Stimulated activated naive B cell treated with anti-CD40 and anti-IgM and Interleukin-4, amounts not matched to agents 10 μg/mL and 1 μg/mL and 100 μg/mL, for 72 hours (primary cell): ENCODE measurements around the gene DNTTIP2.
A peak's percentile ranks its signal among the peaks of the same experiment; 100 is the strongest.
"Not testable (repeated sequence)": the region's sequence is repeated elsewhere in the genome, so short reads cannot be mapped to it uniquely, and the experiment has no call there.

ENCODE experiments used
- ATAC-seq, 2 donors: fragments of 150-1000 bp; cut with Tn5 transposase; replicated peaks; 2 replicates each; pipeline ENCODE4 v1.10.0; 2021; ENCODE audit warnings: moderate library complexity in 1 of 2
- DNase-seq: peaks from one replicate; pipeline ENCODE4 v3.0.0; 2021
- H3K27ac Mint-ChIP-seq: one replicate; pipeline ENCODE4 v1.8.0; 2022; ENCODE audit warnings: mild to moderate bottlenecking, mixed read lengths
- H3K27me3 Mint-ChIP-seq, 2 donors: one replicate each; pipeline ENCODE4 v1.8.0; 2022; ENCODE audit warnings: mixed read lengths in 2 of 2
- H3K36me3 Mint-ChIP-seq, 2 donors: one replicate each; pipeline ENCODE4 v1.8.0; 2022; ENCODE audit warnings: mixed read lengths in 2 of 2, mild to moderate bottlenecking in 1 of 2
- H3K4me1 Mint-ChIP-seq, 2 donors: one replicate each; pipeline ENCODE4 v1.8.0; 2022; ENCODE audit warnings: mixed read lengths in 2 of 2, mild to moderate bottlenecking in 1 of 2
- H3K4me3 Mint-ChIP-seq, 2 donors: one replicate each; pipeline ENCODE4 v1.8.0; 2022; ENCODE audit warnings: mild to moderate bottlenecking in 2 of 2, mixed read lengths in 2 of 2, moderate library complexity in 1 of 2
- H3K9me3 Mint-ChIP-seq, 2 donors: one replicate each; pipeline ENCODE4 v1.8.0; 2022; ENCODE audit warnings: mixed read lengths in 2 of 2, mild to moderate bottlenecking in 1 of 2

DNTTIP2 gene

DNA sequence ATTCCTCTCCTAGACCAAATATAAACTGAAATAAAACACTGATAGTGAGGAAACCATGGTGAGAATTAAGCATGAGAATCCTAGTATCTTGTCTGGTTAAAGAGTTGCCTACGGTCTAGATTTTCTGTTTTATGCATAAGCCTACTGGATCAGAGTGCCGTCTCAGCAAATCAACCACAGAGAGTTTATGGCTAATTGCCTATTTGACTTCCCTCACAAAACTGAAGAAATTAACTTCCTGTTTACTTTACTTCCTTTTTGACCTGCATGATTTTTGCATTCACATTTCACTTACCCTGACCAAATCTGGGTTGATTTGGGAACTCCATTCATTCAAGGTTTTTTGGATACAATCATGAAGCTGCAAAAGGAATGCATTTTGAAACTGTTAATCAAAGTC is 25.2 kb upstream of the DNTTIP2 start:
- DNase-seq (no peak), ATAC-seq (peak in 1 of 2 donors; percentile 28)
- H3K36me3 Mint-ChIP-seq = peaks cover 6 to 15% of the 10 kb centered on the region in 2 donors
- no peaks in the 10 kb centered on the region for H3K27me3 Mint-ChIP-seq
- H3K27ac Mint-ChIP-seq = no peak overlapping the region
- peaks cover 14 to 21% of the 10 kb centered on the region in 2 donors for H3K4me1 Mint-ChIP-seq
- H3K4me3 Mint-ChIP-seq = peak overlapping the region in 1 of 2 donors; percentile 6
- H3K9me3 Mint-ChIP-seq = no peaks in the 10 kb centered on the region

DNA sequence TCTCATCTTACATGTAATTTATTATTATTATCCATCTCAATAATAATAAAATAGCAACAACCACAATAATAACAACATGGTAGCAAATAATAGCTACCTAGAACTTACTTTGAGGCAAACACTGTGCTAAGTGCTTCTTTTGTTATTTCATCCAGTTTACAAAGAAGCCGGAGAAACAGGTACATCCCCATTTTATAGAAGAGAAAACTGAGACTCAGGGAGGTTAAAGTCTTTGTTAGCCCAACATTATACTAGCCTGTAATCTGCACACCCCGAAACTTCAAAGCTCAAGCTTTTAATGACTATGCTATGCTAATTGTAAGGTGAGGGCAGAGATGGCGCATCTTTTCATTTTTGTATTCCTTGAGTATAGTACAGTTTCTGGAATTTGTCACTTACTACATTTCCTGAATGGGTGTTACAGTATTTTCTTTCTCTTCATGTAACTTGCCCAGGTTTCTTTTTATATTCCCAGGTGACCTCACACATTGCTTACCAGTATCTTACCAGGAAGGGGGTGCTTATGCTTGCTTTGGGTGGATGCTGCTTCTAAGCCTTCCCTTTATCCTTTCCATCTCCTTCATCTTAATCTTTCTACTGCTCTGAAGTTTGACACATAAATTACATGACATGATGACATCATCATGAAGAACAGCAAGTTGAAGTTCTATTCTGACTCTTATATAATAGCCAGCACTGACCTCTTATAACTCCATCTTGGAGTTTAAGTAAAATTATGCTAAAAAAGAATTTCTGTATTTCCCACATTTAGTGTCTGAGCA is 21.9 kb upstream of the DNTTIP2 start:
- no peak for ATAC-seq
- no peak for DNase-seq
- Mint-ChIP-seq H3K27me3 (no peaks in the 10 kb centered on the region), H3K27ac (no peak overlapping the region), H3K36me3 (peaks cover 10 to 18% of the 10 kb centered on the region in 2 donors), H3K4me1 (peaks cover 6 to 8% of the 10 kb centered on the region in 2 donors), H3K4me3 (no peak overlapping the region), H3K9me3 (no peaks in the 10 kb centered on the region)

DNA sequence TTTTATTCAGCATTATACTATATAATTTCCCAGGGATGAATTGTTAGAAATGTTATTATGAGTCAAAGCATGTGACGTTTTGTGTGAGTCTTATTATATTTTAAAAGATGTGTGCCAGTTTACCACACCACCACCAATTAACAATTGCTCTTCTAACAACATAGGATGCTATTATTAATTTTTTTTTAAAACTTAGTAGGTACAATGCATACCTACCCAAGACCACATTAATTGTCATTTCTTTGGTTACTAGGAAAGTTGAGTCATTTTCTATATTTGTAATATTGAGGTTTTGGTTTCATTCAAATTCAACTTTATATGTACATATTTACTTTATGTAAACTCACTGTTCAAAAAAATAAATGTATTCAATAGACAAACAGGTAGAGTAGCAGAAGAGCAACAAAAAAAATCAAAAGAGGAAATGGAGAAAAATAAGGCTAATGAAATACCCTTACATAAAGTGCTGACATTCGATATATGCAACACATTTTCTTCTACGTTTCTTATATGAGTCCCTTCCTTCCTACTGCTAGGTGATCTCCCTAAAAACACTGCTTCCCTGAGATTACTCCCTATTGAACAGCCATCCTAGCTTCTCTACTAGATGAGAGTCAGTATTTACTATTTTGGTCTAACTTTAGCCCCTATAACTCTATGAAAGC is 20.7 kb upstream of the DNTTIP2 start:
- Mint-ChIP-seq H3K36me3 (peaks cover 10 to 18% of the 10 kb centered on the region in 2 donors), H3K27ac (no peak overlapping the region), H3K4me3 (no peak overlapping the region), H3K4me1 (peaks cover 3 to 8% of the 10 kb centered on the region in 2 donors), H3K27me3 (no peaks in the 10 kb centered on the region), H3K9me3 (no peaks in the 10 kb centered on the region)
- DNase-seq (no peak), ATAC-seq (no peak)

DNA sequence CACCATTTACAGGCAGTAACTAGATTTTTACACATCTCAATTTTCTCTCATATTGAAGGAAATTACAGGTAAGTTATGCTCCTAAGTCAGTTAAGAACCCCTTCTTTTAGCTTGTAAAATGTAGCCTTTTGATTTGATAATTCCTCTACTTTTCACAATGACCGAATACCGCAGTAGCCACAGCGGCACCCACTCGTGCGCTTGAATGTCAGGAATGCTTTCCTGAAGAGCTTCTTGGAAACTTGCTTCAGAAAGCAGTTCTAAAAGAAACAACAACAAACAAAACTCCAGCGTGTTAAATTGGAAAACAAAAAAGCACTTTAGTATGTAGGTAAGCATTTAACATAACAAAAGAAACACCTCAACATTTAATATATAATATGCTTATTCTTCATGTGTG is 9.9 kb upstream of the DNTTIP2 start:
- no peak overlapping the region for H3K4me3 Mint-ChIP-seq
- H3K36me3 Mint-ChIP-seq = peaks cover 13 to 16% of the 10 kb centered on the region in 2 donors
- no peak overlapping the region for H3K27ac Mint-ChIP-seq
- no peaks in the 10 kb centered on the region for H3K4me1 Mint-ChIP-seq
- no peaks in the 10 kb centered on the region for H3K9me3 Mint-ChIP-seq
- DNase-seq (no peak), ATAC-seq (no peak)
- no peaks in the 10 kb centered on the region for H3K27me3 Mint-ChIP-seq

DNA sequence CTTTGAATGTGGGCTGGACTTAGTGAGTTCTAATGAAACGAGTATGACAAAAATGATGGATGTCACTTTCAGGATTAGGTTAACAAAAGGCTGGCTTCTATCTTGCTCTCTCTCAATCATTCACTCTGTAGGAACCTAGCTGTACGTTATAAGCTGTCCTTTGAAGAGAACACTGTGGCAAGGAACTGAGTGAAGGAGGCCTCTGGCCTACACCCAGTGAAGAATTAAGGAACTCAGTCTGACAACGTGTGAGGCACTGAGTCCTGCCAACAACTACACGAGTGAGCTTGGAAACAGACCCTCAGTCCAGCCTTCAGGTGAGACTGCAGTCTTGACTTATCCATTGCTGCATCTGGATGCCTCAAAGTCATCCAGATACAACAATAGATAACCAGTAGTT is 3.3 kb upstream of the DNTTIP2 start:
- H3K4me3 Mint-ChIP-seq = no peak overlapping the region
- DNase-seq (no peak), ATAC-seq (no peak)
- no peaks in the 10 kb centered on the region for H3K27me3 Mint-ChIP-seq
- peaks cover 9 to 20% of the 10 kb centered on the region in 2 donors for H3K4me1 Mint-ChIP-seq
- no peak overlapping the region for H3K27ac Mint-ChIP-seq
- H3K36me3 Mint-ChIP-seq = peaks cover 10 to 13% of the 10 kb centered on the region in 2 donors
- H3K9me3 Mint-ChIP-seq = no peaks in the 10 kb centered on the region

DNA sequence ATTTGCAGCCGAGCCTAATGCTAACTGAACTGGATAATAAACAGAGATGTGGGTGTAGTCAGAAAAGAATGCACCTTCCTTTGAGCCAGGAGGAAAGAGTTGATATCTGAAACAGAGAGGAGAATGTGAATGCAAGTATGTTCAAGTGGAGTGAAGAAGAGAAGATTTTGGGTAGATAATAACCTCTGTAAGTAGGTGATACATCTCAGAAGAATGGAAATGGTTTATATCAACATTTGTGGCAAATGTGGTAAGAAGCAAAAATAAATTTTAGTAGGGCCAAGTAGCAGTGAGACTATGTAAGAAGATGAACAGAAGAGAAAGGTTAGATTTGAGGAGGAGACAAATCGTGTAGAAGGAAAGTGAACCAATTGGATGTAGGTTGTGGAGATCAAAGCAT is 1.7 kb upstream of the DNTTIP2 start:
- ATAC-seq = no peak
- peaks cover 19 to 33% of the 10 kb centered on the region in 2 donors for H3K4me1 Mint-ChIP-seq
- peaks cover 0 to 2% of the 10 kb centered on the region in 2 donors for H3K9me3 Mint-ChIP-seq
- DNase-seq = no peak
- H3K4me3 Mint-ChIP-seq = no peak overlapping the region
- no peaks in the 10 kb centered on the region for H3K27me3 Mint-ChIP-seq
- H3K27ac Mint-ChIP-seq = no peak overlapping the region
- H3K36me3 Mint-ChIP-seq = peaks cover 22 to 24% of the 10 kb centered on the region in 2 donors

DNA sequence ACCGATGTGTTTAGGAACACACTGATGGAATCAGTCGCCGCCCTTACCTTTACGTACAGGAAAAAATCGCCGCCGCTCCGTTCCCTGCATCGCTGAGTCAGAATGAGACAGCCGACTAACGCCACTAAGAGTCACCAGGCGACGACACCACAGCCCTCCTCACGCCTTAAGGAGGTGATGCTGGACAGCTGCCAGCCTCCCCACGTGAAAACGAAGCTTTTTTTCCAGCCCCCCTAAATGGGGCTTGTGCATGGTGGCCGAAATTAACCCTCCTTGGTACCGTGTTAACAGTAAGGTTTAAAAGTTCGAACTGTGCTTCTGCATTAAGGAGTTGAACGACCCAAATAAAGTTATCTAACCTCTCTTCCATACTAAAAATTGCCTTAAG is 511 bp downstream of the DNTTIP2 start:
- ATAC-seq = peak; percentile 78 to 83
- Mint-ChIP-seq H3K36me3 (peaks cover 36% of the 10 kb centered on the region in 2 donors), H3K9me3 (peaks cover 0 to 2% of the 10 kb centered on the region in 2 donors), H3K27me3 (no peaks in the 10 kb centered on the region), H3K4me1 (peaks cover 30 to 48% of the 10 kb centered on the region in 2 donors), H3K4me3 (peak overlapping the region; percentile 88 to 90), H3K27ac (peak overlapping the region; percentile 97)
- peak; percentile 65 for DNase-seq

DNA sequence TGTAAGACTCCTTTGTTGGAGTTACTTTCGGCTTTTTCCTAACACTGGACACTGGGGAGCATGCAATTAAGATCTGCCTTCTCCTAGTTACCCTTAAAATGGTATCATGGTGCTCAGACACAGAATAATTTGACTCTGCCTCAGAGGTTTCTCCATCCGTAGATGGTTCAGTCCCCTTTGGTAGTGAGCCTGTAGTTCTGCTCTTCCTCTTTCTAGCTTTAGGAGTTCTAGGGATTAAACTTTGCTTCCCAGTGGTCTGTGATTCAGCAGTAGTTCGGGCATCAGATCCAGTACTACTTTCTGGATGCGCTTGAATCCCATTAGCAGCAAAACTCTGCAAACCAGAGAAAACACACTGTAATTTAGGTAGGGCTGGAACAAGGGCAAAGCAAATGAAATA is 1.5 kb downstream of the DNTTIP2 start:
- peaks cover 0 to 2% of the 10 kb centered on the region in 2 donors for H3K9me3 Mint-ChIP-seq
- H3K4me3 Mint-ChIP-seq = peak overlapping the region; percentile 88 to 90
- H3K4me1 Mint-ChIP-seq = peaks cover 30 to 48% of the 10 kb centered on the region in 2 donors
- H3K27ac Mint-ChIP-seq = peak overlapping the region; percentile 97
- ATAC-seq (no peak), DNase-seq (no peak)
- H3K36me3 Mint-ChIP-seq = peaks cover 32 to 33% of the 10 kb centered on the region in 2 donors
- no peaks in the 10 kb centered on the region for H3K27me3 Mint-ChIP-seq

DNA sequence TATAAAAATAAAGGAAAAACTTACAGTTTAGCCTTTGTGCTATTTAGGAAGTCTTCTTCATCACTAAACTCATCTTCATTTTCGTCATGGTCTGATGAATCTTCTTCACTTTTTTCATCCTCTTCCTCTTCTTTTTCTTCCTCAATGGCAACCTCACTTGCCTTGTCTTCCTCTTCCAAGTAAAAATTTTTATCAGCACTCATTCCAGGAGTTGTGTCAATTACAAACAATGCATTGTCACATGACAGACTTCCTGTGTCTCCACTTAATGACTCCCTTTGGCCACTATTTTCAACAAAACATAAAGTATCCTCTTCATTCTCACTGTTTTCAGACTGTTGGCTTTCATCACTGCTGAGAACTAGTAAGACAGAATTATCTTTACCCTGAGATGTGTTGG is 2.8 kb downstream of the DNTTIP2 start:
- ATAC-seq = no peak

DNA sequence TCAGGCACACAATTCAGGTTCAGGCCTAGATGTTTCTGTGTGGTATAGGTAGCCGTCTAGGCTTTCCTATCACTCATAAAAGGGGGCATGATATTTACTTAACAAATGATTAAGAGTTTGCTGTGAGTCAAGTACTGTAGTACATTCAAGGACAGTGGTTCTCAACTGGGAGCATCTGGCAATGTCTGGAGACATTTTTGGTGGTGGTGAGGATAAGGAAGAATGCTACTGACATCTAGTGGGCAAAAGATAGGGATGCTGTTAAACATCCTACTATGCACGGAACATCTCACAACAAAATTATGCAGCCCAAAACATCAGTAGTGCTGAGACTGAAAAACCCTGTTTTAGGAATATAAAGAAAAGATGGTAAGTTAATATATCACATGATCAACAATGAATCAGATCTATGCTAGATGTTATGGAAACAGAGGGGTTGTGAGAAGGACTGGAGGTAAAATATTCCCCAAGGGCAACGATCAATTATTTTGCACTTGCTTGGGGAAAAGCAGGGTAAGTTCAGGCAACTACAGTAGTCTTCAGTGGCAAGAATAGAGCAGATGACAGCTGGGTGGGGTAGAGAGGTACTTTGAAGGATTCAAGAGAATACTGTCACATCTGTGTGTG is 4.9 kb downstream of the DNTTIP2 start:
- DNase-seq = no peak
- peaks cover 24 to 40% of the 10 kb centered on the region in 2 donors for H3K4me1 Mint-ChIP-seq
- peaks cover 0 to 2% of the 10 kb centered on the region in 2 donors for H3K9me3 Mint-ChIP-seq
- no peaks in the 10 kb centered on the region for H3K27me3 Mint-ChIP-seq
- no peak overlapping the region for H3K4me3 Mint-ChIP-seq
- H3K27ac Mint-ChIP-seq = peak overlapping the region; percentile 5
- no peak for ATAC-seq
- H3K36me3 Mint-ChIP-seq = peaks cover 45 to 54% of the 10 kb centered on the region in 2 donors

More for the DNA sequence above, 2.8 kb downstream of the DNTTIP2 start:
- H3K4me3 Mint-ChIP-seq = peak overlapping the region; percentile 88 to 90
- no peak for DNase-seq
- no peaks in the 10 kb centered on the region for H3K27me3 Mint-ChIP-seq
- peaks cover 41 to 43% of the 10 kb centered on the region in 2 donors for H3K36me3 Mint-ChIP-seq
- H3K4me1 Mint-ChIP-seq = peaks cover 30 to 48% of the 10 kb centered on the region in 2 donors
- H3K27ac Mint-ChIP-seq = peak overlapping the region; percentile 90
- H3K9me3 Mint-ChIP-seq = peaks cover 0 to 2% of the 10 kb centered on the region in 2 donors

DNA sequence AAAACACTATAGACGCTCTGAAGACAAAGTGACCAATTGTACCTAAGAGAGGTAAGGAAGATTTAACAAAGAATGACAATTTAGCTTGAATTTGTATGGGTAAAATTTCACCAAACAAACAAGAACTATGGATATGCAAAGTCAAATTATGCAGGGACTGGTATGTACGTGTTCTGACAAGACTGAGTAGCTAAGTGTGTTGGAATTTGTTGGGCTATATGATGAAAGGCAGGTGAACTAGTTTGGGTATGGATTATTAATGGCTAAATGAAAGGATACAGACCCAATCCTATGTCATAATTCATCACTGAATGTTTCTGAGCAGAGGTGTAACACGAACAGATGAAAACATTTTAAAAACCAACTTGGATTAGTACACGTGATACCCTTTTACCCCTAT is 7.6 kb downstream of the DNTTIP2 start:
- H3K4me1 Mint-ChIP-seq = peaks cover 13 to 19% of the 10 kb centered on the region in 2 donors

DNA sequence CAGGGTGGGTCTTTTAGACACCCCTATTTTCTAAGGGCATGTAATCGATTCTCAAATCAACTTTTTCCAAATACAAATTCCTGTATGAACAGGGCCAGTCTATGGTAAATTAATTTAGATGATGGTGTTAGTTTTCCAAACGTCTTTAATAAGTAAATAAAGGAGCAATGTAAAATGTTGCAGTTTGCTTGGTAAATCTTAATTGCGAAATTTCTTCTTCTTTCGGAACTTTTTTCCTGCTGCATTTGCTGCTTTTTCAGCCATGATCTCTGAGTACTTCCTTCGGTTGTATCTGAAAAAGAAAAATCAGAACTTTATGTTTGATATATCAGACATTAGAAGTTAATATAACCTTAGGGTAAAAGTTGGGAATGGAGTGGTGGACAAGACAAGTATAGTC is 9.4 kb downstream of the DNTTIP2 start:
- no peaks in the 10 kb centered on the region for H3K27me3 Mint-ChIP-seq
- no peak for DNase-seq
- no peak overlapping the region for H3K4me3 Mint-ChIP-seq
- H3K4me1 Mint-ChIP-seq = peaks cover 8% of the 10 kb centered on the region in 2 donors
- H3K36me3 Mint-ChIP-seq = peaks cover 34 to 48% of the 10 kb centered on the region in 2 donors
- no peak for ATAC-seq
- H3K27ac Mint-ChIP-seq = no peak overlapping the region
- H3K9me3 Mint-ChIP-seq = no peaks in the 10 kb centered on the region

More for the DNA sequence above, 7.6 kb downstream of the DNTTIP2 start:
- H3K27me3 Mint-ChIP-seq = no peaks in the 10 kb centered on the region
- DNase-seq (no peak), ATAC-seq (no peak)
- H3K4me3 Mint-ChIP-seq = no peak overlapping the region
- H3K27ac Mint-ChIP-seq = no peak overlapping the region
- peaks cover 41 to 51% of the 10 kb centered on the region in 2 donors for H3K36me3 Mint-ChIP-seq
- H3K9me3 Mint-ChIP-seq = peaks cover 0 to 2% of the 10 kb centered on the region in 2 donors

DNA sequence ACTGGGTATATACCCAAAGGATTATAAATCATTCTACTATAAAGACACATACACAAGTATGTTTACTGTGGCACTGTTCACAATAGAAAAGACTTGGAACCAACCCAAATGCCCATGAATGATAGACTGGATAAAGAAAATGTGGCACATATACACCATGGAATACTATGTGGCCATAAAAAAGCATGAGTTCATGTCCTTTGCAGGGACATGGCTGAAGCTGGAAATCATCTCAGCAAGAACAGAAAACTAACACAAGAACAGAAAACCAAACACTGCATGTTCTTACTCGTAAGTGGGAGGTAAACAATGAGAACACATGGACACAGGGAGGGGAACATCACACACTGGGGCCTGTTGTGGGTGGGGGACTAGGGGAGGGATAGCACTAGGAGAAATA is 10.5 kb downstream of the DNTTIP2 start:
- not testable (repeated sequence) for H3K27ac Mint-ChIP-seq, H3K9me3 Mint-ChIP-seq, H3K4me3 Mint-ChIP-seq, ATAC-seq, H3K4me1 Mint-ChIP-seq, H3K27me3 Mint-ChIP-seq, DNase-seq
- peaks cover 27 to 39% of the 10 kb centered on the region in 2 donors for H3K36me3 Mint-ChIP-seq

DNA sequence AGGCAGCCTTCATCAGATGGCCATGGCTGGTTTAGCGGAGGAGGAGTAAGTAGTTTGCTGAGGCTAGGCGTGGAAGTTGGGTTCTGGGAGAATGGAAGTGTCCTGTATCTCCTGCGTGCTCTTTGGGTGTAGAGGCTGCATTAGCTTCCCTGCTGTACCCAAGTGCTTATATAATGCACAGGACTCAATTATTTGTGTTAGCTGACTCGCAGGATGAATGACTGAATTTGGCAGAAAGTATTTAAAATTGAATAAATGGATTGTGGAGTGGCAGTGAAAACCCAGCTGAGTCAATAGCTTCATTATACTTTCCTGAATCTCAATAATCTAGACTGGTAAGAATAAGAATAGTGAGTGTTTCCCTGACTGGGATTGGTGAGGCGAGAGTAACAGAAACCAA is 13.8 kb downstream of the DNTTIP2 start:
- Mint-ChIP-seq H3K27me3 (no peaks in the 10 kb centered on the region), H3K4me1 (no peaks in the 10 kb centered on the region), H3K36me3 (peaks cover 14 to 25% of the 10 kb centered on the region in 2 donors), H3K9me3 (no peaks in the 10 kb centered on the region), H3K27ac (no peak overlapping the region), H3K4me3 (no peak overlapping the region)
- no peak for ATAC-seq
- no peak for DNase-seq
